ENCODE results near the gene KCNH8.
A peak's percentile ranks its signal among the peaks of the same experiment; 100 is the strongest.

The KCNH8 gene

DNA sequence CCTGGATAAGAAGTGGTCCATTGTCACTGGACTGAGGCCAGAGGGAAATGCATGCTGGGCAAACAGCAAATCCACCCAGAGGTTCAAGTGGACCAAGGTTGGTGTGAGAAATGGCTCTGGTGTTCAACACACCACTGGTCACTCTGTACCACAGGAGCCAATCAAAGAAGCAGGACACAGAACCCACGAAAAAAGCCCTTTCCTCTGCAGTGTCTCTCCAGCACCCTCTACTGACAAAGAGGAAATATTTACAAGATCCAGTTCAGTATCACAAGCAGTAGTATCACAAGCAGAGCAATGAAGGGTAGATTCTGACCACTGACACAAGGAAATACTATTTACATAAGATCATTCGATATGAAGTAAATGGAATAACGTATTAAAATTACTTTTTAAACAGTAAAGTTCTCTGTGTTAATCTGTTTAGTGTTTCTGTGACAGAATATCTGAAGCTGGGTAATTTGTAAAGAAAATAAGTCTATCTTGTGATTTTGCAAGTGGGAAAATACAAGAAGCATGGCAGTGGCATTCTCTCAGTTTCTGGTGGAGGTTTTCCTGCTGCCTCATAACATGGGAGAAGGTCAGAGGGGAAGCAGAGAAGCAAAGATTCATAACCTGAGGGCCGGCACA is 395.0 kb downstream of the KCNH8 start:
- peak; percentile 40 for DNase-seq (ENCODE audit: low read depth)
- no peak overlapping the region for H3K4me3 ChIP-seq (ENCODE audit: low read depth, low read length)
- TF ChIP-seq, protein P1, sequence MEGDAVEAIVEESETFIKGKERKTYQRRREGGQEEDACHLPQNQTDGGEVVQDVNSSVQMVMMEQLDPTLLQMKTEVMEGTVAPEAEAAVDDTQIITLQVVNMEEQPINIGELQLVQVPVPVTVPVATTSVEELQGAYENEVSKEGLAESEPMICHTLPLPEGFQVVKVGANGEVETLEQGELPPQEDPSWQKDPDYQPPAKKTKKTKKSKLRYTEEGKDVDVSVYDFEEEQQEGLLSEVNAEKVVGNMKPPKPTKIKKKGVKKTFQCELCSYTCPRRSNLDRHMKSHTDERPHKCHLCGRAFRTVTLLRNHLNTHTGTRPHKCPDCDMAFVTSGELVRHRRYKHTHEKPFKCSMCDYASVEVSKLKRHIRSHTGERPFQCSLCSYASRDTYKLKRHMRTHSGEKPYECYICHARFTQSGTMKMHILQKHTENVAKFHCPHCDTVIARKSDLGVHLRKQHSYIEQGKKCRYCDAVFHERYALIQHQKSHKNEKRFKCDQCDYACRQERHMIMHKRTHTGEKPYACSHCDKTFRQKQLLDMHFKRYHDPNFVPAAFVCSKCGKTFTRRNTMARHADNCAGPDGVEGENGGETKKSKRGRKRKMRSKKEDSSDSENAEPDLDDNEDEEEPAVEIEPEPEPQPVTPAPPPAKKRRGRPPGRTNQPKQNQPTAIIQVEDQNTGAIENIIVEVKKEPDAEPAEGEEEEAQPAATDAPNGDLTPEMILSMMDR (IDR thresholded peaks at IDR 0.05; ENCODE audit: control insufficient read depth, extremely low read depth, insufficient read depth), result peak; percentile 84

DNA sequence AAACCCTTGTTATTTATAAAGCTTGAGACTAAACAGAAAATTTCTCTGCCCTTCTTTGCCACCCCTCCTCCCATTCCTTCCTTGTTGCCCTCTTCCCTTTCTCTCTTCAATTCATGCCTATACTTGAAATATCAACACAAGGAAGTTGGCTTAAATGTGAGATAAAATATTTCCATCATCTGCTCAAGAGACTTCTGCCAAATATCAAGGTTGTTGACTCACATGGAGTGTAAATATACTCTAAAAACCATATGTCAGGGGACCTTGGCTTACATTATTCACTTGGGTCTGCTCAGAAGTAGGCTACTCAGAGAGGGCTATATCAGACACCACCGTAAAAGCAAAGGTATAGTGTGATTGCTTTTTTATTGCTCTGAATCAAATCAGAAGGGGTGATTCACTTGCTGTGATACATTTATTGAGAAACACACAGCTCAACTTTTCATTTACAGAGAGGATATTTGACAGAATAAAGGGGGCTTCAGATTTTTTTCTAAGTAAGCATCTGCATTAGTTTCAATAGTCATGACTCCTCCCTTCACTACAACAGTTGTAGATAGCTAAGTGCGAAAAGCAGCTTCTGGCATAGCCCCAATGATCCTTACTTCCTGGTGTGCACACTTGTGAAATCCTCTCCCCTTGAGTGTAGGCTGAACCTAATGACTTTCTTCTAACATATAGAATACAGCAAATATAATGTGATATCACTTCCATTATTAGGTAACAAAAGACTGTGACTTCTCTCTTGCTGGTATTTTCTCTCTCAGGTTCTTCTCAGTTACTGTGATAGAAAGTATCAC is 399.6 kb downstream of the KCNH8 start:
- TF ChIP-seq, protein P1 (IDR thresholded peaks at IDR 0.05; ENCODE audit: control insufficient read depth, extremely low read depth, insufficient read depth), result no peak
- H3K4me3 ChIP-seq (ENCODE audit: low read depth, low read length), result no peak overlapping the region
- peak; percentile 51 for DNase-seq (ENCODE audit: low read depth)

DNA sequence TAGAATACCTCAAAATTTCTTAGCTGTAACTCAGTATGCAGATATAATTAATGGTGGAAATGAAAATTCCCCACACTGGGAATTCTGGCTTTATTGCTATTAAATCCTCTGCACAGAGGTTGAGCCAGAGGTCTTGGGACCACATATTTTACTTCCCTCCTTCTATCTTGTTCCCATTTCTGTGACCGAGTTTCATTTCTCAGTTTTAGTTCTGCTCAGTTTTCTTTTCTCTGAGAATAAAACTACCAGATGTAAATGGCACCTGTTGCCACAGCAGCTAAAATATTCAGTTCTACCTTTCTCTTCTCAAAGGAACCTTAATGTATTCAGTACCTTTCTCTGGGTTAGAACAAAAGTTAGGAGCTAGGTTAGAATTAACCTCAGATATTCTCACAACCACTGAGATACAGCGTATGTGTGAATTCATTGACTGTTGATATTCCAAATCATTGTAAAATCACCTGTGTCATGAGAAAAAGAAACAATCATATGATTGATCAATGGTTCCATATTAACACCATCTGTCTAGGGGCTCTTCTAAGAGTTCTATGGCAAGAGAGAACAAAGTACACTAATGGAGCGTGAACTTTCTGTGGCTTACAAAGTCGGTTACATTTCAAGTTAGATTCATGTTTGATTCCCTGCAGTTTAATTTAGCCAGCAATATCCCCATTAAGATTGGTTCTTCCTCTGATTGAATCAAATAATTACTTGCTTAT is 411.6 kb downstream of the KCNH8 start:
- no peak for DNase-seq (ENCODE audit: low read depth)
- TF ChIP-seq, protein P1 (IDR thresholded peaks at IDR 0.05; ENCODE audit: control insufficient read depth, extremely low read depth, insufficient read depth), result no peak
- no peak overlapping the region for H3K4me3 ChIP-seq (ENCODE audit: low read depth, low read length)

DNA sequence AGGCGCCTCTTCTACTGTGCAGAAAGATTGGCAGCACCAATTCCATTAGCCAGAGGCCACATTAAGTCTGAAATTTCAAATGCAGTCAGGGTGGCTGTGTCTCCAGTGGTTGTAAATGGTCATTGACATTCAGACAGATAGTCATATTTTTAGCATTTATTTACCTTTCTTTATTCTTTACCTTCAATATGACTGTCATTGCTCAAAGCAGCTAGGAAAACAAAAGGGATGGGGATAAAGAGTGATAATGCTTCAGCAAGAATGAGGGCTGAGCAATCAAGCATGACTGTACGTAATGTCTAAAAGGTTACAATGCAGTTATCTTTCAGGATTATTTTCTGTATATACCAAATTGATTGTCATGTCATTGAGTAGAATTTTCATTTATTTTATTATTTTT is 425.3 kb downstream of the KCNH8 start:
- no peak for DNase-seq (ENCODE audit: low read depth)
- TF ChIP-seq, protein P1 (IDR thresholded peaks at IDR 0.05; ENCODE audit: control insufficient read depth, extremely low read depth, insufficient read depth), result no peak

DNA sequence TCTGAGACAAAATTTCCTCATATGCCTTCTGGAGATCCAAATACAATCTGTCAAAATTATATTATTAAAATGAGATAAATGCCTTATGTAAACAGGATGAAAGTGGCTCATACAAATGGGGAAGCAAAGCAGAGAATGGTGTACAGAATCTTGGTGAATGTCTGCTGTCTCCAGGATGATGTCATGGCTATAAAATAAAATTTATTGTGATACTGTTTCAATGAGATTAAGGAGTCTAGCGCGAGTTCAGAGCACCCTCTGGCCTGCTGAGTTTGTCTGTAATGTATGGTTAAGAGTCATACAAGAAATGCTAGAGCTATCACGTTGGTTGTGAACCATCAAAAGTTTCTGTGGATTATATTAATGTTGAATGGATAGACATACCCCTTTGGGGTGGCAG is 426.0 kb downstream of the KCNH8 start:
- H3K4me3 ChIP-seq (ENCODE audit: low read depth, low read length), result no peak overlapping the region
- TF ChIP-seq, protein P1 (IDR thresholded peaks at IDR 0.05; ENCODE audit: control insufficient read depth, extremely low read depth, insufficient read depth), result no peak
- no peak for DNase-seq (ENCODE audit: low read depth)

More for the DNA sequence above, 425.3 kb downstream of the KCNH8 start:
- H3K4me3 ChIP-seq (ENCODE audit: low read depth, low read length), result no peak overlapping the region

DNA sequence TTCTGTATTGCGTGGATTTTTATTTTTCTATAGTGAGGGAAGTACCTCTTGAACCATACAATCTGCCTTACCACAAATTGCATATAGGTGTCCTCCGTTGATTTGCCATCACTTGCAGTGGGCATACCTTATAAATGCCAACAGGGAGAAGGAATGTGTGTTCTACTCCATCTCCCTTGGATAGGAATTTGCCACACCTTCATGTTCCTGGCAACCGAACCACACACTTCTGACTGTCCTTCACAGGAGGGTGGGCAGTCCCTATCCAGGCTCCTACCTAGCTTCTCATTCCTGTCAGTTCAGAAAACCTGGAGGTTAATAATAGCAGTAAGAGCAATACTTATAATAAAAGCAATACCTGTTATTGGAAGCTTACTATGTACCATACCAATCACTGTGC is 428.0 kb downstream of the KCNH8 start:
- DNase-seq (ENCODE audit: low read depth), result no peak
- TF ChIP-seq, protein P1 (IDR thresholded peaks at IDR 0.05; ENCODE audit: control insufficient read depth, extremely low read depth, insufficient read depth), result no peak

More for the DNA sequence above, 428.0 kb downstream of the KCNH8 start:
- H3K4me3 ChIP-seq (ENCODE audit: low read depth, low read length), result no peak overlapping the region

Measured in LNCaP clone FGC (cell line).